ENCODE data around the gene BTBD16.

Gene BTBD16

GRCh38 chr10:122376364-122376961 lies 105.4 kb downstream of the BTBD16 start:
- DNase-seq = no peak

GRCh38 chr10:122379041-122379440 lies 107.9 kb downstream of the BTBD16 start:
- no peak for DNase-seq

- no peak for DNase-seq
These were observed 108.4 kb downstream of the BTBD16 start for GRCh38 chr10:122379537-122379936.

- DNase-seq = no peak
These were observed 109.6 kb downstream of the BTBD16 start for GRCh38 chr10:122380703-122381102.

- no peak for DNase-seq
These were observed 110.6 kb downstream of the BTBD16 start for GRCh38 chr10:122381680-122382079.

- DNase-seq = no peak
These were observed 115.4 kb downstream of the BTBD16 start for GRCh38 chr10:122386514-122386913.

- no peak for DNase-seq
These were observed 116.5 kb downstream of the BTBD16 start for GRCh38 chr10:122387572-122387971.

All from fibroblast of upper back skin (primary cell).